HepG2 (cell line): ENCODE data around the gene TTC31. TPM values are rescaled to one million over a fixed set of nuclear protein-coding genes. Genes with fewer than 3 reads are reported as not detected.
A peak's percentile ranks its signal among the peaks of the same experiment; 100 is the strongest.

ENCODE experiments used
- ATAC-seq: fragments of 200-7000 bp; cut with Tn5 transposase; 3 replicates; pipeline ENCODE4 v1.9.1; 2020; ENCODE audit warnings: mild to moderate bottlenecking, moderate library complexity
- BruUV-seq: library from RNA; stranded (reverse); fragments of 400-500 nt; replicated peaks from 2 replicates; lab custom pipeline; 2021; lab: Mats Ljungman, UMichigan
- CTCF ChIA-PET: fragments of 300-600 bp; formaldehyde crosslinking; extraction: SDS; loops from one replicate; lab custom pipeline; 2021; ENCODE audit warnings: low total read pairs, inconsistent platforms, low intra/inter-chr PET ratio; lab: Yijun Ruan, JAX
- POLR2A ChIA-PET: fragments of 350-600 bp; sonication (Branson Sonifier 250); formaldehyde crosslinking; loops from one replicate; lab custom pipeline; 2020; ENCODE audit warnings: antibody characterized with exemption, inconsistent platforms; lab: Yijun Ruan, JAX
- DNase-seq: peaks from one replicate; pipeline ENCODE4 v3.0.0-alpha.2; 2015; ENCODE audit warnings: low spot score
- FAIRE-seq: peaks from 3 replicates; lab custom pipeline; 2011; peaks lifted over from hg19 to GRCh38; lab: Jason Lieb, UNC
- H2AFZ ChIP-seq: one replicate; pipeline ENCODE4 v1.6.1; 2011; ENCODE audit warnings: low read length, inconsistent platforms
- H3K27ac ChIP-seq: fragments of 300-600 bp; 3 replicates; pipeline ENCODE4 v1.8.0; 2011; ENCODE audit warnings: mixed run types, mild to moderate bottlenecking, mixed read lengths, low read length, inconsistent platforms; ENCODE audit not compliant: insufficient read depth; ENCODE audit errors: extremely low read length
- H3K27me3 ChIP-seq, 2 experiments: fragments of 200-600 bp in 1 of 2; 2 replicates in 1 of 2; 3 replicates in 1 of 2; pipeline versions ENCODE4 v1.6.0 to v1.8.0; 2011; ENCODE audit warnings: low read length in 2 of 2, mild to moderate bottlenecking in 2 of 2, moderate library complexity in 2 of 2, inconsistent platforms in 1 of 2; ENCODE audit not compliant: insufficient read depth in 2 of 2, control insufficient read depth in 1 of 2
- H3K36me3 ChIP-seq, 2 experiments: fragments of 200-600 bp in 1 of 2; replicated peaks in 1 of 2; 2 replicates in 1 of 2; 3 replicates in 1 of 2; pipeline versions ENCODE4 v1.5.1 to v1.8.0; 2011; ENCODE audit warnings: low read length in 2 of 2, inconsistent platforms in 1 of 2; ENCODE audit not compliant: insufficient read depth in 2 of 2, control insufficient read depth in 1 of 2
- H3K4me1 ChIP-seq: 2 replicates; pipeline ENCODE4 v1.5.1; 2012; ENCODE audit warnings: low read length, inconsistent platforms; ENCODE audit not compliant: insufficient read depth
- H3K4me2 ChIP-seq: 2 replicates; pipeline ENCODE4 v1.6.0; 2011; ENCODE audit warnings: low read depth, low read length, inconsistent platforms
- H3K4me3 ChIP-seq, 3 experiments: fragments of 200-600 bp in 1 of 3; sonication (generic), shearing (Covaris generic) in 1 of 3; replicated peaks in 1 of 3; 2 replicates each; pipeline ENCODE4 v1.5.1; 2011 to 2016; ENCODE audit warnings: low read length in 3 of 3, inconsistent platforms in 2 of 3, low read depth in 2 of 3, mild to moderate bottlenecking in 2 of 3, control low read depth in 1 of 3, mixed read lengths in 1 of 3; ENCODE audit not compliant: insufficient read depth in 1 of 3
- H3K79me2 ChIP-seq: one replicate; pipeline ENCODE4 v1.6.1; 2011; ENCODE audit warnings: low read length, inconsistent platforms; ENCODE audit not compliant: insufficient read depth
- H3K9ac ChIP-seq: 2 replicates; pipeline ENCODE4 v1.6.0; 2011; ENCODE audit warnings: mild to moderate bottlenecking, low read depth, low read length, inconsistent platforms; ENCODE audit not compliant: insufficient read depth
- H3K9me3 ChIP-seq: 2 replicates; pipeline ENCODE4 v1.5.1; 2012; ENCODE audit warnings: mild to moderate bottlenecking, low read length
- H4K20me1 ChIP-seq: 2 replicates; pipeline ENCODE4 v1.6.0; 2011; ENCODE audit warnings: inconsistent platforms, mild to moderate bottlenecking, low read length, moderate library complexity; ENCODE audit not compliant: insufficient read depth
- CEBPG ChIP-seq: IDR thresholded peaks from 2 replicates; pipeline ENCODE4 v1.6.1; 2016
- FOXA3 ChIP-seq: IDR thresholded peaks from 2 replicates; pipeline ENCODE4 v1.6.1; 2016; ENCODE audit warnings: missing genetic modification reagents, missing compliant biosample characterization
- NR2F6 ChIP-seq, 2 experiments: IDR thresholded peaks; 2 replicates each; pipeline ENCODE4 v1.6.1; 2016; ENCODE audit warnings: antibody characterized with exemption in 1 of 2, mild to moderate bottlenecking in 1 of 2
- POLR2G ChIP-seq: fragments of 200-400 bp; formaldehyde crosslinking; IDR thresholded peaks from 2 replicates; pipeline ENCODE4 v1.6.1; 2018; ENCODE audit warnings: mild to moderate bottlenecking, low read depth, low read length, moderate library complexity
- RAD21 ChIP-seq: fragments of 450-650 bp; formaldehyde crosslinking; IDR thresholded peaks from 2 replicates; pipeline ENCODE4 v1.5.0; 2020; ENCODE audit warnings: mild to moderate bottlenecking
- RBFOX2 ChIP-seq: fragments of 200-400 bp; formaldehyde crosslinking; IDR thresholded peaks from 2 replicates; pipeline ENCODE4 v1.6.1; 2017; ENCODE audit warnings: low read depth, mild to moderate bottlenecking, low read length
- RBM22 ChIP-seq: fragments of 200-400 bp; formaldehyde crosslinking; optimal IDR thresholded peaks from 2 replicates; pipeline ENCODE3; 2017; ENCODE audit warnings: mild to moderate bottlenecking, low read length, moderate library complexity
- ZBTB40 ChIP-seq, 2 experiments: fragments of 450-650 bp in 1 of 2; sonication (generic) in 1 of 2; formaldehyde crosslinking in 1 of 2; IDR thresholded peaks; 2 replicates each; pipeline versions ENCODE4 v1.6.1 to v1.8.0; 2016 to 2022; ENCODE audit warnings: antibody characterized with exemption in 1 of 2, mild to moderate bottlenecking in 1 of 2, missing genetic modification reagents in 1 of 2
- ZBTB49 ChIP-seq: sonication (generic); formaldehyde crosslinking; IDR thresholded peaks from 2 replicates; pipeline ENCODE4 v1.4.0; 2020; ENCODE audit warnings: missing genetic modification reagents, borderline replicate concordance
- ZNF720 ChIP-seq: sonication (generic); formaldehyde crosslinking; IDR thresholded peaks from 2 replicates; pipeline ENCODE4 v1.4.0; 2020; ENCODE audit warnings: missing genetic modification reagents
- WGBS: methylation state at CpG from one replicate; pipeline ENCODE4 v1.1.6; 2017; ENCODE audit warnings: low lambda C conversion rate; 5-methylcytosine and 5-hydroxymethylcytosine counted together
- in situ Hi-C: cut with HindIII; loops from 2 replicates; pipeline ENCODE4 v1.10.0; 2017; ENCODE audit warnings: low pct_unique_long_range_greater_than_20kb; ENCODE audit not compliant: extremely low pct_ligation_motif_present
- intact Hi-C: fragments of 100-400 bp; cut with micrococcal nuclease; formaldehyde crosslinking; loops from one replicate; pipeline ENCODE4 v1.10.0; 2022; ENCODE audit not compliant: unreplicated experiment
- polyA plus RNA-seq, 8 experiments: library from polyadenylated mRNA; depleted of rRNA in 3 of 8; stranded (reverse) in 7 of 8; unstranded in 1 of 8; fragments of >200 nt; fragmentation: Illumina TruSeq in 4 of 8; extraction: Trizol in 4 of 8; gene quantifications; 2 replicates each; pipeline versions ENCODE4 v1.2.1 to v1.2.3, GENCODE V29; 2011 to 2016; ENCODE audit warnings: low read depth in 4 of 8, missing spikeins in 1 of 8, mixed read lengths in 1 of 8; ENCODE audit not compliant: insufficient read depth in 1 of 8
- total RNA-seq, 5 experiments: library from RNA; depleted of rRNA; stranded (reverse); fragments of >200 nt; fragmentation: Illumina TruSeq; extraction: Trizol; gene quantifications; 2 replicates each; pipeline ENCODE4 v1.2.3, GENCODE V29; 2016; ENCODE audit warnings: low read depth in 1 of 5

TTC31 gene
- total and polyA plus RNA-seq, 2 of the 13 experiments (the other 11 are each of a cell fraction or from before 2014, with no cell fraction given), result 28.3 to 39.5 TPM

- TF ChIP-seq ZBTB49 (CRISPR knock-in tag) (no peak), FOXA3 (CRISPR knock-in tag) (no peak)
Observed at GRCh38 chr2:74436848-74437695, 45.8 kb upstream of the TTC31 start (continued).

- WGBS, result 100% methylated on average over 1 of the region's 1 CpG
- intact Hi-C loops, result no loop called here
- Histone ChIP-seq H3K27ac (no peak overlapping the region), H2AFZ (no peak overlapping the region), H3K36me3 (peaks cover 25 to 51% of the 10 kb centered on the region in 2 experiments), H3K4me3 (peak overlapping the region in 1 of 3 experiments; percentile 1; a peak in 1 of 6 replicates), H3K27me3 (no peaks in the 10 kb centered on the region; a peak in 1 of 5 replicates), H4K20me1 (peaks cover 50% of the 10 kb centered on the region), H3K79me2 (peaks cover 80% of the 10 kb centered on the region), H3K9ac (0 out of 2 replicates have a peak overlapping the region, but pooled peaks have one; percentile 32), H3K9me3 (no peaks in the 10 kb centered on the region), H3K4me2 (peak overlapping the region; percentile 95), H3K4me1 (peaks cover 54% of the 10 kb centered on the region)
- BruUV-seq, result no TSS peak
- DNase-seq, result no peak
- no peak for FAIRE-seq
- ATAC-seq, result no peak
- POLR2A ChIA-PET, result interaction anchor here (5.1 to 11.6 kb wide), 2 partner anchors 10 to 18 kb away, joined by 272 to 342 read pairs; partner anchors contain the start of genes INO80B and WBP1
- CTCF ChIA-PET, result no interaction called here
- in situ Hi-C loops, result no loop called here
- TF ChIP-seq CEBPG (CRISPR knock-in tag), result no peak
- 0 out of 2 replicates have a peak, but pooled peaks have one; percentile 15 for TF ChIP-seq RAD21 (CRISPR knock-in tag)
- peak; percentile 21; the same call in 1 of the 2 replicates for TF ChIP-seq POLR2G
- TF ChIP-seq ZBTB40 (IDR thresholded peaks at IDR 0.05), result no peak
- no peak for TF ChIP-seq ZBTB40 (CRISPR knock-in tag; IDR thresholded peaks at IDR 0.05)
- TF ChIP-seq RBFOX2, result peak; percentile 45; the same call in 1 of the 2 replicates
- no peak for TF ChIP-seq ZNF720 (CRISPR knock-in tag)
- no peak for TF ChIP-seq NR2F6 (IDR thresholded peaks at IDR 0.05)
- TF ChIP-seq NR2F6 (CRISPR knock-in tag; IDR thresholded peaks at IDR 0.05), result no peak
- TF ChIP-seq RBM22, result peak; percentile 11
Observed at GRCh38 chr2:74438248-74438647, 44.6 kb upstream of the TTC31 start.
